NT2/D1 (cell line): Measurements from ENCODE around the gene PTPRN2.

Source experiments
- DNase-seq: peaks from one replicate; pipeline ENCODE4 v3.0.0-alpha.2; 2011; ENCODE audit warnings: low read depth, low spot score
- H3K27me3 ChIP-seq: 2 replicates; pipeline ENCODE4 v1.6.0; 2011; ENCODE audit warnings: mild to moderate bottlenecking; ENCODE audit not compliant: insufficient read length, insufficient read depth
- H3K36me3 ChIP-seq: 2 replicates; pipeline ENCODE4 v1.6.1; 2011; ENCODE audit warnings: mild to moderate bottlenecking, low read length, mixed read lengths; ENCODE audit not compliant: insufficient read depth, insufficient read length
- H3K4me1 ChIP-seq: 2 replicates; pipeline ENCODE4 v1.5.1; 2011; ENCODE audit not compliant: insufficient read depth, insufficient read length
- H3K4me3 ChIP-seq: 2 replicates; pipeline ENCODE4 v1.5.1; 2011; ENCODE audit warnings: low read depth; ENCODE audit not compliant: insufficient read length
- H3K9ac ChIP-seq: 2 replicates; pipeline ENCODE4 v1.6.0; 2011; ENCODE audit warnings: low read depth; ENCODE audit not compliant: insufficient read length
- H3K9me3 ChIP-seq: 2 replicates; pipeline ENCODE4 v1.5.1; 2011; ENCODE audit warnings: mild to moderate bottlenecking, low read length; ENCODE audit not compliant: insufficient read depth
- SUZ12 ChIP-seq: IDR thresholded peaks from 2 replicates; pipeline ENCODE4 v1.6.1; 2011; ENCODE audit not compliant: insufficient read length, insufficient read depth; ENCODE audit errors: extremely low read depth
- YY1 ChIP-seq: IDR thresholded peaks from 2 replicates; pipeline ENCODE4 v1.6.1; 2011; ENCODE audit not compliant: insufficient read length, insufficient read depth
- ZNF274 ChIP-seq: IDR thresholded peaks from 2 replicates; pipeline ENCODE4 v1.6.1; 2011; ENCODE audit warnings: mild to moderate bottlenecking, low read depth, low read length

PTPRN2 gene

GRCh38 chr7:157840914-157841772, 746.5 kb downstream of the PTPRN2 start:
- peak; percentile 47 for DNase-seq

GRCh38 chr7:157840174-157840913, 747.3 kb downstream of the PTPRN2 start:
- 0 out of 2 replicates have a peak, but pooled peaks cover 9% of the 10 kb centered on the region for H3K9me3 ChIP-seq
- H3K4me1 ChIP-seq = peaks cover 9% of the 10 kb centered on the region
- H3K27me3 ChIP-seq = no peaks in the 10 kb centered on the region
- no peak overlapping the region for H3K9ac ChIP-seq
- no peaks in the 10 kb centered on the region for H3K36me3 ChIP-seq
- no peak overlapping the region for H3K4me3 ChIP-seq
- DNase-seq = no peak
- TF ChIP-seq SUZ12 (no peak), YY1 (no peak), ZNF274 (no peak)

More at GRCh38 chr7:157840914-157841772, 746.5 kb downstream of the PTPRN2 start:
- Histone ChIP-seq H3K4me3 (no peak overlapping the region), H3K27me3 (no peaks in the 10 kb centered on the region), H3K4me1 (peaks cover 9% of the 10 kb centered on the region), H3K36me3 (no peaks in the 10 kb centered on the region), H3K9ac (no peak overlapping the region), H3K9me3 (0 out of 2 replicates have a peak, but pooled peaks cover 9% of the 10 kb centered on the region)
- TF ChIP-seq YY1 (no peak), ZNF274 (no peak), SUZ12 (no peak)

- Histone ChIP-seq H3K36me3 (no peaks in the 10 kb centered on the region), H3K27me3 (no peaks in the 10 kb centered on the region), H3K9ac (no peak overlapping the region), H3K4me3 (no peak overlapping the region), H3K9me3 (0 out of 2 replicates have a peak, but pooled peaks cover 9% of the 10 kb centered on the region), H3K4me1 (peaks cover 7% of the 10 kb centered on the region)
- TF ChIP-seq YY1 = no peak
- no peak for TF ChIP-seq SUZ12
- TF ChIP-seq ZNF274 = no peak
- DNase-seq = no peak
Observed at GRCh38 chr7:157839672-157840167, 747.9 kb downstream of the PTPRN2 start.

- Histone ChIP-seq H3K4me3 (no peak overlapping the region), H3K27me3 (no peaks in the 10 kb centered on the region), H3K36me3 (no peaks in the 10 kb centered on the region), H3K9me3 (0 out of 2 replicates have a peak, but pooled peaks cover 9% of the 10 kb centered on the region), H3K9ac (no peak overlapping the region), H3K4me1 (peaks cover 7% of the 10 kb centered on the region)
- TF ChIP-seq SUZ12 (no peak), ZNF274 (no peak), YY1 (no peak)
- DNase-seq = no peak
Observed at GRCh38 chr7:157839226-157839625, 748.4 kb downstream of the PTPRN2 start.

GRCh38 chr7:157837561-157837960, 750.1 kb downstream of the PTPRN2 start:
- Histone ChIP-seq H3K27me3 (no peaks in the 10 kb centered on the region), H3K9ac (no peak overlapping the region), H3K4me1 (peaks cover 7% of the 10 kb centered on the region), H3K9me3 (0 out of 2 replicates have a peak, but pooled peaks cover 9% of the 10 kb centered on the region), H3K4me3 (no peak overlapping the region), H3K36me3 (no peaks in the 10 kb centered on the region)
- TF ChIP-seq ZNF274 = no peak
- no peak for TF ChIP-seq YY1
- no peak for TF ChIP-seq SUZ12
- DNase-seq = no peak

- H3K9ac ChIP-seq = no peak overlapping the region
- 0 out of 2 replicates have a peak, but pooled peaks cover 9% of the 10 kb centered on the region for H3K9me3 ChIP-seq
- DNase-seq = no peak
- H3K27me3 ChIP-seq = no peaks in the 10 kb centered on the region
- peaks cover 7% of the 10 kb centered on the region for H3K4me1 ChIP-seq
- H3K36me3 ChIP-seq = no peaks in the 10 kb centered on the region
- no peak overlapping the region for H3K4me3 ChIP-seq
- TF ChIP-seq SUZ12 (no peak), ZNF274 (no peak)
Observed at GRCh38 chr7:157837047-157837446, 750.6 kb downstream of the PTPRN2 start.

GRCh38 chr7:157834501-157835163, 753.0 kb downstream of the PTPRN2 start:
- H3K9me3 ChIP-seq = 0 out of 2 replicates have a peak, but pooled peaks cover 2% of the 10 kb centered on the region
- no peaks in the 10 kb centered on the region for H3K27me3 ChIP-seq

More at GRCh38 chr7:157834501-157835163, 753.0 kb downstream of the PTPRN2 start:
- H3K9ac ChIP-seq = no peak overlapping the region
- no peak overlapping the region for H3K4me3 ChIP-seq
- DNase-seq = peak; percentile 11
- no peaks in the 10 kb centered on the region for H3K36me3 ChIP-seq
- no peaks in the 10 kb centered on the region for H3K4me1 ChIP-seq
- TF ChIP-seq SUZ12 (no peak), ZNF274 (no peak)
